Keratinocyte (primary cell): Measurements from ENCODE around the gene WWC1. TPM values are rescaled to one million over a fixed set of nuclear protein-coding genes. Genes with fewer than 3 reads are reported as not detected.

Experiments
- DNase-seq: peaks from one replicate; pipeline ENCODE4 v3.0.0-alpha.2; 2011; ENCODE audit warnings: low read depth, missing footprints, low spot score
- FAIRE-seq: peaks from 2 replicates; lab custom pipeline; 2011; peaks lifted over from hg19 to GRCh38; lab: Jason Lieb, UNC
- H2AFZ ChIP-seq: 2 replicates; pipeline ENCODE4 v1.6.0; 2012; ENCODE audit warnings: low read length, control low read depth, inconsistent platforms; ENCODE audit not compliant: control insufficient read depth
- H3K27ac ChIP-seq: 2 replicates; pipeline ENCODE4 v1.5.1; 2011; ENCODE audit warnings: low read length; ENCODE audit not compliant: control insufficient read depth, insufficient read depth
- H3K27me3 ChIP-seq: 3 replicates; pipeline ENCODE4 v1.6.0; 2011; ENCODE audit warnings: low read length; ENCODE audit not compliant: control insufficient read depth, insufficient read depth; ENCODE audit errors: extremely low read depth
- H3K36me3 ChIP-seq, 2 experiments: 2 replicates in 1 of 2; 3 replicates in 1 of 2; pipeline ENCODE4 v1.5.1; 2011; ENCODE audit warnings: low read length in 2 of 2, mild to moderate bottlenecking in 1 of 2; ENCODE audit not compliant: control insufficient read depth in 2 of 2, insufficient read depth in 2 of 2; ENCODE audit errors: extremely low read depth in 1 of 2
- H3K4me1 ChIP-seq: 3 replicates; pipeline ENCODE4 v1.5.1; 2011; ENCODE audit warnings: low read length; ENCODE audit not compliant: control insufficient read depth, insufficient read depth; ENCODE audit errors: extremely low read depth
- H3K4me2 ChIP-seq: 3 replicates; pipeline ENCODE4 v1.6.0; 2011; ENCODE audit warnings: low read depth, low read length; ENCODE audit not compliant: control insufficient read depth, insufficient read depth; ENCODE audit errors: extremely low read depth
- H3K4me3 ChIP-seq, 3 experiments: fragments of 200-600 bp in 1 of 3; sonication (generic) in 1 of 3; 2 replicates in 2 of 3; 3 replicates in 1 of 3; pipeline ENCODE4 v1.5.1; 2011 to 2016; ENCODE audit warnings: low read length in 3 of 3, mild to moderate bottlenecking in 3 of 3, control low read depth in 2 of 3, inconsistent platforms in 1 of 3, low read depth in 1 of 3, mixed read lengths in 1 of 3, mixed run types in 1 of 3, moderate library complexity in 1 of 3; ENCODE audit not compliant: control insufficient read depth in 2 of 3, insufficient read depth in 2 of 3; ENCODE audit errors: extremely low read depth in 1 of 3
- H3K79me2 ChIP-seq: 2 replicates; pipeline ENCODE4 v1.6.0; 2012; ENCODE audit warnings: low read length; ENCODE audit not compliant: control insufficient read depth, insufficient read depth
- H3K9ac ChIP-seq: 3 replicates; pipeline ENCODE4 v1.6.0; 2011; ENCODE audit warnings: low read length; ENCODE audit not compliant: control insufficient read depth, insufficient read depth; ENCODE audit errors: extremely low read depth
- H3K9me1 ChIP-seq: 3 replicates; pipeline ENCODE4 v1.6.0; 2011; ENCODE audit warnings: low read length; ENCODE audit not compliant: control insufficient read depth, insufficient read depth; ENCODE audit errors: extremely low read depth
- H3K9me3 ChIP-seq: 2 replicates; pipeline ENCODE4 v1.5.1; 2012; ENCODE audit warnings: low read depth, low read length; ENCODE audit not compliant: control insufficient read depth
- H4K20me1 ChIP-seq: 3 replicates; pipeline ENCODE4 v1.6.0; 2011; ENCODE audit warnings: low read length; ENCODE audit not compliant: control insufficient read depth, insufficient read depth; ENCODE audit errors: extremely low read depth
- EZH2 ChIP-seq: IDR thresholded peaks from one replicate; pipeline ENCODE4 v1.6.1; 2012; ENCODE audit warnings: inconsistent platforms, mild to moderate bottlenecking, low read length, moderate library complexity
- dilution Hi-C: fragments of 300-500 bp; cut with MboI; formaldehyde crosslinking; loops from one replicate; pipeline ENCODE4 v1.7.0; 2020; ENCODE audit warnings: low sequenced_read_pairs; ENCODE audit not compliant: extremely low pct_ligation_motif_present
- polyA plus RNA-seq, 5 experiments: library from polyadenylated mRNA; depleted of rRNA in 3 of 5; stranded (reverse) in 3 of 5; stranded (forward) in 1 of 5; unstranded in 1 of 5; fragments of >200 nt; gene quantifications; 1 replicate in 1 of 5; 2 replicates in 3 of 5; 3 replicates in 1 of 5; pipeline versions ENCODE4 v1.2.1 to v1.2.3, GENCODE V29; 2011 to 2012; ENCODE audit warnings: missing spikeins in 2 of 5, low read depth in 1 of 5, low replicate concordance in 1 of 5
- TF ChIP-seq, protein P1 (sequence below), 3 experiments: IDR thresholded peaks in 1 of 3; conservative IDR thresholded peaks in 1 of 3; optimal IDR thresholded peaks in 1 of 3; 2 replicates in 2 of 3; 3 replicates in 1 of 3; pipeline versions ENCODE3 to v1.5.1; 2011; ENCODE audit warnings: low read length in 3 of 3, mild to moderate bottlenecking in 3 of 3, moderate library complexity in 2 of 3, control low read depth in 1 of 3, inconsistent platforms in 1 of 3; ENCODE audit not compliant: insufficient read depth in 2 of 3; ENCODE audit errors: extremely low read depth in 1 of 3

Gene WWC1
- polyA plus RNA-seq, 1 donor (not counting 4 experiments of a cell fraction or from before 2014, with no cell fraction given): 19.8 TPM

DNA sequence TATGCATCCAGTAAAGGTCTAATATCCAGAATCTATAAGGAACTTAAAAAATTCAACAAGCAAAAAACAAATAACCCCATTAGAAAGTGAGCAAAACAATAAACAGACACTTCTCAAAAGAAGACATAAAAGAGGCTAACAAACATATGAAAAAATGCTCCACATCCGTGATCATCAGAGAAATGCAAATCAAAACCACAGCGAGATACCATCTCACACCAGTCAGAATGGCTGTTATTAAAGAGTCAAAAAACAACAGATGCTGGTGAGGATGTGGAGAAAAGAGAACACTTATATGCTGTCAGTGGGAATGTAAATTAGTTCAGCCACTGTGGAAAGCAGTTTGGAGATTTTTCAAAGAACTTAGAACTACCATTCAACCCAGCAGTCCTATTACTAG is 86.1 kb downstream of the WWC1 start:
- dilution Hi-C loops: no loop called here

DNA sequence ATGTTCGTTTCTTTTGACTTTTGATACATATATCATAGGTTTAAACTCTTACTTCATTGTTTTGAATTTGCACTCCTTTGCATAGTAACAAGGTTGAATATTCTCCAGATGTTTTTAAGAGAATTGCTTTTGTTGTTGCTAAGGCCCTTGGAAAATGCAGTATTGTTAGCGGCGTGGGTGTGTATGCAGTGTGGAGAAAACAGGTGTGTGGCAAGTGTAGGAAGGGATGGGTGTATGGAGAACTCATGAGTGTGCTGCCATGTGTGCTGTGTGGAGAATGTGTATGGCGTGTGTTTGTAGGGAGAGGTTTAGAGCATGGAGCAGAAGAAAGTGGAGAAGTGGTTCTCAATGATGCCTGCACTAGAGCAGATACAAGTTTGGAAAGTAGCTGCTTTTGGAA is 87.3 kb downstream of the WWC1 start:
- dilution Hi-C loops: no loop called here
- H3K9me1 ChIP-seq: no peaks in the 10 kb centered on the region

More for the DNA sequence above, 86.1 kb downstream of the WWC1 start:
- Histone ChIP-seq H3K9ac (no peak overlapping the region), H3K9me3 (no peaks in the 10 kb centered on the region), H3K4me1 (no peaks in the 10 kb centered on the region), H4K20me1 (no peaks in the 10 kb centered on the region), H3K4me2 (no peak overlapping the region), H3K4me3 (no peak overlapping the region), H3K79me2 (peaks cover 27% of the 10 kb centered on the region), H3K36me3 (peaks cover 0 to 2% of the 10 kb centered on the region in 2 experiments), H2AFZ (no peak overlapping the region), H3K27me3 (no peaks in the 10 kb centered on the region), H3K9me1 (peaks cover 2% of the 10 kb centered on the region), H3K27ac (no peak overlapping the region)
- DNase-seq: no peak
- no peak for TF ChIP-seq EZH2
- TF ChIP-seq, protein P1, sequence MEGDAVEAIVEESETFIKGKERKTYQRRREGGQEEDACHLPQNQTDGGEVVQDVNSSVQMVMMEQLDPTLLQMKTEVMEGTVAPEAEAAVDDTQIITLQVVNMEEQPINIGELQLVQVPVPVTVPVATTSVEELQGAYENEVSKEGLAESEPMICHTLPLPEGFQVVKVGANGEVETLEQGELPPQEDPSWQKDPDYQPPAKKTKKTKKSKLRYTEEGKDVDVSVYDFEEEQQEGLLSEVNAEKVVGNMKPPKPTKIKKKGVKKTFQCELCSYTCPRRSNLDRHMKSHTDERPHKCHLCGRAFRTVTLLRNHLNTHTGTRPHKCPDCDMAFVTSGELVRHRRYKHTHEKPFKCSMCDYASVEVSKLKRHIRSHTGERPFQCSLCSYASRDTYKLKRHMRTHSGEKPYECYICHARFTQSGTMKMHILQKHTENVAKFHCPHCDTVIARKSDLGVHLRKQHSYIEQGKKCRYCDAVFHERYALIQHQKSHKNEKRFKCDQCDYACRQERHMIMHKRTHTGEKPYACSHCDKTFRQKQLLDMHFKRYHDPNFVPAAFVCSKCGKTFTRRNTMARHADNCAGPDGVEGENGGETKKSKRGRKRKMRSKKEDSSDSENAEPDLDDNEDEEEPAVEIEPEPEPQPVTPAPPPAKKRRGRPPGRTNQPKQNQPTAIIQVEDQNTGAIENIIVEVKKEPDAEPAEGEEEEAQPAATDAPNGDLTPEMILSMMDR (optimal IDR thresholded peaks at IDR 0.05 in 1 of 3, IDR thresholded peaks at IDR 0.05 in 1 of 3, conservative IDR thresholded peaks at IDR 0.05 in 1 of 3; ENCODE audit: extremely low read depth in 1 of 3, insufficient read depth in 2 of 3, low read length in 3 of 3): no peak
- no peak for FAIRE-seq

More for the DNA sequence above, 87.3 kb downstream of the WWC1 start:
- Histone ChIP-seq H3K4me1 (no peaks in the 10 kb centered on the region), H3K27me3 (no peaks in the 10 kb centered on the region), H4K20me1 (no peaks in the 10 kb centered on the region), H2AFZ (no peak overlapping the region), H3K79me2 (peaks cover 26% of the 10 kb centered on the region), H3K4me3 (no peak overlapping the region), H3K9me3 (no peaks in the 10 kb centered on the region), H3K27ac (no peak overlapping the region), H3K4me2 (no peak overlapping the region), H3K36me3 (peaks cover 0 to 2% of the 10 kb centered on the region in 2 experiments), H3K9ac (no peak overlapping the region)
- TF ChIP-seq EZH2: no peak
- TF ChIP-seq, protein P1 (optimal IDR thresholded peaks at IDR 0.05 in 1 of 3, IDR thresholded peaks at IDR 0.05 in 1 of 3, conservative IDR thresholded peaks at IDR 0.05 in 1 of 3; ENCODE audit: extremely low read depth in 1 of 3, insufficient read depth in 2 of 3, low read length in 3 of 3): no peak
- DNase-seq: no peak
- FAIRE-seq: no peak
